ENCODE measurements around the gene COX7A2. TPM values are rescaled to one million over a fixed set of nuclear protein-coding genes. Genes with fewer than 3 reads are reported as not detected.

COX7A2 gene
- total RNA-seq, 1 donor, result 85.2 TPM

GRCh38 chr6:75215291-75215690 lies 28.3 kb downstream of the COX7A2 start:
- no peak overlapping the region for H3K4me3 ChIP-seq (ENCODE audit: low read length)
- H3K9me3 ChIP-seq (ENCODE audit: low read depth, low read length), result no peaks in the 10 kb centered on the region
- H3K27me3 ChIP-seq (ENCODE audit: insufficient read depth, low read length), result peaks cover 21% of the 10 kb centered on the region
- H3K4me1 ChIP-seq (ENCODE audit: insufficient read depth, low read length), result no peaks in the 10 kb centered on the region

- Histone ChIP-seq H3K27me3 (ENCODE audit: insufficient read depth, low read length) (peaks cover 27% of the 10 kb centered on the region), H3K4me3 (ENCODE audit: low read length) (no peak overlapping the region), H3K9me3 (ENCODE audit: low read depth, low read length) (no peaks in the 10 kb centered on the region), H3K4me1 (ENCODE audit: insufficient read depth, low read length) (peaks cover 3% of the 10 kb centered on the region)
These were observed 29.9 kb downstream of the COX7A2 start for GRCh38 chr6:75213732-75214131.

- H3K4me3 ChIP-seq (ENCODE audit: low read length), result no peak overlapping the region
- no peaks in the 10 kb centered on the region for H3K9me3 ChIP-seq (ENCODE audit: low read depth, low read length)
- peaks cover 10% of the 10 kb centered on the region for H3K4me1 ChIP-seq (ENCODE audit: insufficient read depth, low read length)
- peaks cover 31% of the 10 kb centered on the region for H3K27me3 ChIP-seq (ENCODE audit: insufficient read depth, low read length)
These were observed 30.5 kb downstream of the COX7A2 start for GRCh38 chr6:75213112-75213511.

GRCh38 chr6:75211920-75212590 lies 31.5 kb downstream of the COX7A2 start:
- H3K4me3 ChIP-seq (ENCODE audit: low read length), result no peak overlapping the region

GRCh38 chr6:75210885-75211739 lies 32.5 kb downstream of the COX7A2 start:
- Histone ChIP-seq H3K27me3 (ENCODE audit: insufficient read depth, low read length) (peaks cover 46% of the 10 kb centered on the region), H3K4me3 (ENCODE audit: low read length) (no peak overlapping the region), H3K4me1 (ENCODE audit: insufficient read depth, low read length) (peaks cover 30% of the 10 kb centered on the region), H3K9me3 (ENCODE audit: low read depth, low read length) (no peaks in the 10 kb centered on the region)

More at GRCh38 chr6:75211920-75212590, 31.5 kb downstream of the COX7A2 start:
- H3K4me1 ChIP-seq (ENCODE audit: insufficient read depth, low read length), result peaks cover 20% of the 10 kb centered on the region
- no peaks in the 10 kb centered on the region for H3K9me3 ChIP-seq (ENCODE audit: low read depth, low read length)
- peaks cover 39% of the 10 kb centered on the region for H3K27me3 ChIP-seq (ENCODE audit: insufficient read depth, low read length)

- no peak overlapping the region for H3K4me3 ChIP-seq (ENCODE audit: low read length)
- peaks cover 47% of the 10 kb centered on the region for H3K4me1 ChIP-seq (ENCODE audit: insufficient read depth, low read length)
- H3K27me3 ChIP-seq (ENCODE audit: insufficient read depth, low read length), result peaks cover 64% of the 10 kb centered on the region
- no peaks in the 10 kb centered on the region for H3K9me3 ChIP-seq (ENCODE audit: low read depth, low read length)
These were observed 34.3 kb downstream of the COX7A2 start for GRCh38 chr6:75209184-75209723.

GRCh38 chr6:75208298-75209183 lies 35.1 kb downstream of the COX7A2 start:
- Histone ChIP-seq H3K27me3 (ENCODE audit: insufficient read depth, low read length) (peaks cover 72% of the 10 kb centered on the region), H3K9me3 (ENCODE audit: low read depth, low read length) (no peaks in the 10 kb centered on the region), H3K4me3 (ENCODE audit: low read length) (no peak overlapping the region), H3K4me1 (ENCODE audit: insufficient read depth, low read length) (peaks cover 49% of the 10 kb centered on the region)

GRCh38 chr6:75206576-75207342 lies 36.8 kb downstream of the COX7A2 start:
- Histone ChIP-seq H3K27me3 (ENCODE audit: insufficient read depth, low read length) (peaks cover 86% of the 10 kb centered on the region), H3K4me3 (ENCODE audit: low read length) (no peak overlapping the region)

GRCh38 chr6:75205776-75206575 lies 37.6 kb downstream of the COX7A2 start, which contains the start of gene COL12A1:
COL12A1 (minus strand) TSS chr6:75206053; CDS start chr6:75202792, 3,261 bp downstream.
- peaks cover 49% of the 10 kb centered on the region for H3K4me1 ChIP-seq (ENCODE audit: insufficient read depth, low read length)
- H3K4me3 ChIP-seq (ENCODE audit: low read length), result no peak within 1 kb of the TSS
- no peaks in the 10 kb centered on the region for H3K9me3 ChIP-seq (ENCODE audit: low read depth, low read length)
- H3K27me3 ChIP-seq (ENCODE audit: insufficient read depth, low read length), result peaks cover 91% of the 10 kb centered on the region

More at GRCh38 chr6:75206576-75207342, 36.8 kb downstream of the COX7A2 start:
- no peaks in the 10 kb centered on the region for H3K9me3 ChIP-seq (ENCODE audit: low read depth, low read length)
- H3K4me1 ChIP-seq (ENCODE audit: insufficient read depth, low read length), result peaks cover 49% of the 10 kb centered on the region

- Histone ChIP-seq H3K27me3 (ENCODE audit: insufficient read depth, low read length) (peaks cover 99% of the 10 kb centered on the region), H3K4me3 (ENCODE audit: low read length) (no peak overlapping the region), H3K9me3 (ENCODE audit: low read depth, low read length) (no peaks in the 10 kb centered on the region), H3K4me1 (ENCODE audit: insufficient read depth, low read length) (peaks cover 49% of the 10 kb centered on the region)
These were observed 38.4 kb downstream of the COX7A2 start for GRCh38 chr6:75204959-75205775.

- Histone ChIP-seq H3K4me1 (ENCODE audit: insufficient read depth, low read length) (peaks cover 49% of the 10 kb centered on the region), H3K4me3 (ENCODE audit: low read length) (no peak overlapping the region), H3K27me3 (ENCODE audit: insufficient read depth, low read length) (peaks cover 99% of the 10 kb centered on the region), H3K9me3 (ENCODE audit: low read depth, low read length) (no peaks in the 10 kb centered on the region)
These were observed 39.2 kb downstream of the COX7A2 start for GRCh38 chr6:75204217-75204958.

- no peaks in the 10 kb centered on the region for H3K9me3 ChIP-seq (ENCODE audit: low read depth, low read length)
- H3K4me1 ChIP-seq (ENCODE audit: insufficient read depth, low read length), result peaks cover 45% of the 10 kb centered on the region
- H3K27me3 ChIP-seq (ENCODE audit: insufficient read depth, low read length), result peaks cover 99% of the 10 kb centered on the region
- no peak overlapping the region for H3K4me3 ChIP-seq (ENCODE audit: low read length)
These were observed 39.9 kb downstream of the COX7A2 start for GRCh38 chr6:75203721-75204120.

Data from mononuclear cell (primary cell).